HG02610 (cell line): Measurements from ENCODE around the gene MS4A8.
"Not testable (repeated sequence)": the region's sequence is repeated elsewhere in the genome, so short reads cannot be mapped to it uniquely, and the experiment has no call there.

ENCODE experiments used
- ATAC-seq: cut with Tn5 transposase; IDR thresholded peaks from one replicate; pipeline ENCODE4 v1.9.1; 2021; ENCODE audit warnings: mild to moderate bottlenecking, moderate library complexity; ENCODE audit not compliant: unreplicated experiment

MS4A8 gene

DNA sequence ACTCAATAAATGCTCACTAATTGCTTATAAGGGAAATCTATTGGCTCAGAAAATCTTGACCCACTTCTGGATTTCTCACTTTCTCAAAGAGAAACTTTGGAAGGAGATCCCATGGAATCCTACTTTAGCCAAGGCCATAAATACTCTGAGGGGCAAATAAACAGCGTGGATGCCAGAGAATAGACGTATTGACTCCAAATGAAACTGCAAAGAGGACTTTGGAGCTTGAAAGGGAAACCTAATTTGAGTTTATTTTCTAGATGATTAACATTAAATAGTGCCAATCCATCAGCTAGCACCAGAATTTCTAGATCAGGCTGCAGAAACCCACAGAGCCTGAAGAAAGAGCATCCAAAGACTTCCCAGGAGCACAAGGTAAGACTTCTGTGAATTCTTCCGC is 25.0 kb downstream of the MS4A8 start, which contains the start of gene MS4A18:
MS4A18 (plus strand) TSS at position 301 of the 400 bp plus-strand sequence.
- no peak for ATAC-seq

DNA sequence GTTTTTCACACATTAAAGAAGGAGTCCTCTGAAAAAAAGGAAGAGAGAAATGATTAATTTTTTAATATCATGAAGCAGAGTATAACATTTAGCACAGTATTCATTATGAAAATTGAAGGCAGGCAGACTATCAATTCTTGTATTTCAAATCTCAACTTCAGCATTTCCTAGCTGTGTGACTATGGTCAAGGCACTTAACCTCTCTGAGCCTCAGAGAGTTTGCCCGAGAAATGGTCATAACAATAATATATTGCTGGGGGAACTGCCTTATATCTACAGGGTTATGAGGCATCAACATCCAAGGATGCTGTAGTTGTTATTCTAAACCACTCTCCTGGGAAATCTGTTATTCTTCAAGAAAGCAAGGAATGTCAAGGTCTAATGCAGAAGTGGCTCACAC is 26.2 kb downstream of the MS4A8 start:
- ATAC-seq, result no peak

DNA sequence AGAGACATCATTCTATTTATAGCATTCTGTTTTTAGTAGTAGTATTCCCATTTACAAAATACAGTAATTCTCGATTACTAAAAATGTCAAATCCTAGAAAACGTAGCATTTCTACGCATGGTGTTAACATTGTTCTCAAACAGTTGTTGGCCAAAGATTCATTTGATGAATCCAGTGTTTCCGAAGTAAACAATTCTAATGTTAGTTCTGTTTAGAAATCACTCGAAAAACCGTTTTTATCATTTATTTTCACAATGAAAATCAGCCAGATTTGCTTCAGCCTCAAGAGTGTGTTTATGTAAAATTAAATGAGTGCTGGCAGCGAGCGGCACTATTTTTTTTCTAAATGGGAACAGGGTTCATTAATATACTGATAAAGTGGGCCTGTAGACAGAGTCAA is 32.2 kb downstream of the MS4A8 start:
- no peak for ATAC-seq

DNA sequence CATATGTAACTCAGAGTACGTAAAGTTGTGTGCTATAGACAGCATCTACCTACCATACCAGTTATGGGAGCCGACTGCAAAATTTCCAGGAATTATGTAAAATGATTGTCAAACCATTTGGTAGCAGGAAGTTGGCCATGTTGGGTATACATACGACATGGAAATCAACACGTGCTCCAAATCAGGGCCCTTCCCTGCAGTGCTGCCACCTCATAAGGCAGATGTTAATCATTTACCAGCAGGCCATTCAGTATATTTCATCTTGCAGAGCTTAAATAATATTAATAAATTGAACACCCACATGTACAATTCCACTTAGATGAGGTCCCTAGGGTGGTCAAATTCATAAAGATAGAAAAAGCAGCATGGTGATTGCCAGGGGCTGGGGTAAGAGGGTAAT is 34.9 kb downstream of the MS4A8 start:
- no peak for ATAC-seq

DNA sequence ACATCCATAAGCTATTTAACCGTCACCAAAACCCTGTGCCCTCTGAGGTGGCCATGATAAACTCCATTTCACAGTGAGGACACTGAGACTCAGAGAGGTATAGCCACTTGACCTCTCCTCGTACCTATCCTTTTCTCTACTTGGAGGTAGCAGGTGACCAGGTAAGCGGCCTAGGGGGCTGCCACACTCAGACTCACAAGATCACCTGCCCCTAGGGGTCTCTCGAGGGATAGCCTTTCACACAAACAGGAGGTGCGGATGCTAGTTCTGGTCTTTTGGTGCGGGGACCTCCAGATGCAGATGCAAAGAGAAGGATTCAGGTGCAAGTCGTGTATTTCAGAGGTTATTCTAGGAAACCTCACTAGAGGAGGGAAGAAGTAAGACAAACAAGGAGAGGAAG is 39.7 kb downstream of the MS4A8 start:
- no peak for ATAC-seq

DNA sequence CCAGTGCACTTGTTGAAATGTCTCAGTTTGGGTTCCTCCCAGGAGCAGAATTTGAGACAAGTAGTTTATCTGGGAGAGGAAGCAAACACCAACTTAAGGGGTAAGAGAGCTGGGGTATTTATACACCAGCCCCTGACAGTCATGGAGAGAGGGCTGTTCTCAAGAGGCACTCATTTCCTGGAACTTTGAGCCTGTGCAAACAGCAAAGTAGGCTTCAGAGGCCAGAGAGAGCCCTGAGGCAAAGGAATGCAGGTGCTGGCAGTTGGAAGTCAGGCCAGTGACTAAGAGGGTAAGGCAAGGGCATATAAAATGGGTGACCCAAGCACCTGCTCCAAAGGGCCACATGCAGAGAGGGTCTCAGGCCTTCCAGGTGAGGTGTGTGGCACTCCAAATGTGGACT is 41.2 kb downstream of the MS4A8 start:
- ATAC-seq, result no peak

DNA sequence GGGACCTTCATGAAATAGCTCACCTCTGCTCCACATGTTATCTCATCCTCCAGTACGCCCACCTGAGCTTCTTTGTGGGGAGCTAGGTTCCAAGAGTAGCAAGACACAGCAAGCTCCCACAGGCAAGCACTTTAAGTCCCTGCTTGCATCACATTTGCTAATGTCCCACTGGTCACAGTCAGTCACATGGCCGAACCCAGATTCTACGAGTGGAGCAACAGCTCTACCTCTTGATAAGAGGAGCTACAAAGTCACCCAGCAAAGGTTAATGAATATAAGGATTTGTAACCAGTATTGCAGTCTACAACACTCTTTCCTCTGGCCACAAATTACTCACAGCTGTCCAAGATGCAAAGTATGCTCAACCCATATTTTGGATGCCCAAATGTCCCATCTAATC is 42.0 kb downstream of the MS4A8 start:
- no peak for ATAC-seq

DNA sequence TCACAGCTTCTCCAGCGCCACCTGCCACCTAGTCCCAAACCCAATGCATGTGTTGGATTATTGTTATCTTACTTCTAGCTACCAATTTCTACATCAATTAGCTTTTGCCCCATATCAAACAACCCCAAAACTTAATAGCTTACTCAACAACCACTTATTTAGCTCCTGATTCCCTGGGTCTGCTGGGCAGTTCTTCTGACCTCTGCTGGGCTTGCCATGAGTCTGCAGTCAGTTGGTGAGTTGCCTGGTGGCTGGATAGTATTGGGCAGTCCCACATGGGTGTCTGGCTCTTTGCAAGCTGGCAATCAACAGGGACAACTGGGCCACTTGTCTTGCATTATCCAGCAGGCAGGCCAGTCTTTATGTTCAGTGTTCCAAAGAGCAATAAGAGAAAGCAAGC is 43.6 kb downstream of the MS4A8 start:
- ATAC-seq, result no peak

DNA sequence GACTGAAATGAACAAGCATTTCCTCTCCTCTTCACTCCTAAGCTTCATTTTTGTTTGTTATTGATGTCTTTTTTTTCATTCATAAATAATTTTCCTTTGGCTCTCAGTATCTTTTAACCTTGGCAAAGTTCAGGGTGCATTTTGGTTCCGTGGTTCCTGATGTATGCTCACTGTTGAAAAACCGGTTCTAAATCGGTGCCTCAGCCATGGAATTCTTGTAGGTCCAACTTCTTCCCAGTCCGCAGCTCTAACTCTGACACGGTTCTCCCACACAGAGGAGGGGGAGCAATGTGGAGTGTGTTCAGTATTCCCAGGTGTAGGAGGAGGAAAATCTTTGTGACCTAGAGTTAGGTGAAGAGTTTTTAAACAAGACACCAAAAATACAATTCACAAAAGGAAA is 44.7 kb downstream of the MS4A8 start:
- ATAC-seq, result no peak

DNA sequence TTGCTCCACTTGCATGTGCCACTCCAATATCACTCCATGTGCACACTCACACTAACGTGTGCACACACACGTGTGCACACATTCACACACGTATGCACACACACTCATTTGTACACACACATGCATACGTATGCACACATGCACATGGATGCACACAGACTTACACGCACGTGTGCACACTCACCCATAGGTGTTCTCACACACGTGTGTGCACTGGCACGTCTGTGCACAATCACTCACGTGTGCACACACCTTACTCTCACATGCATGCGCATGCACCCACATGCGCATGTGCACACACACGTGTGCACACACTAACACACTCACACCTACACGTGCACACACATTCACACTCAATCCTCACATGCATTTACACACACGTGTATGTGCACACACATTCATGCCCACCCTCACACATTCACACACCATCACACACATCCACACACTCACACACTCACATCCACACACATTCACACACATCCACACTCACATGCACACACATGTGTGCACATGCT is 48.0 kb downstream of the MS4A8 start:
- no peak for ATAC-seq

DNA sequence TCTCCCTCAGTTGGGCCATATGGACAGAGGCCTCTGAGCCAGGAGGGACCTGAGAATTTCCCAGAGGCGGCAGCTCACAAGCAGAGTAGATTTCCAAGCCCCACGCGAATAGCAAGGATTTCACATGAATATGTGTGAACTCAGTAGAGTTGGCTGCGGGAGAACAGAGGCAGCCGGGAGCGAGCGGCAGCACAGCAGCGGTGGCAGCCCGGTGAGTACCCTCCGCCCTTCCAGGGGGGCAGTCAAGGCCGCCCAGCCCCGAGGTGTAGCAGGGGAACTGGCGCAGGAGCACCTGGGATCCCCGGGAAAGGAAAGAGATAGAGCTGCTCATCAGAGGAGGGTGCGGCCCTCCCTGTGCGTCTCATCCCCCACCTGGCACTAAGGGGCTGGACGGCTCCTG is 48.8 kb downstream of the MS4A8 start:
- no peak for ATAC-seq

DNA sequence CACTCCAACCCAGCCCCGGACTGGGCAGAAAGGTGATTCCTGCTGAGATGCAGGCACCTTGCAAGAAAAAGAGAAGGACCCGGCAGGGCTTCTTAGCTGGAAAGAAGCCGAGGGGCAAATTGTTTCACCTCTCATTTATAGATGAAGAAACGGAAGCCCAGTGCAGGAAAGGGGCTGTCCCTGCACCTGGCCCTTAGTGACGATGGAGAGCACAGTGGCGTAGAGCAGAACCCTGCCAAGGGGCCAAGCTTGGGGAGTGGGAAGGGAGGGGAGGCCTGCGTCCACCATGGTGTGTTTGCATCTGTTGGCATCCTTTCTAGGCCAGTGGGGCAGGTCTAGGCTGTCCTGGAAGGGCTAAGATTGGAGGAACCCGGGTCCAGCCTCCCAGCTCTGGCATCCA is 49.4 kb downstream of the MS4A8 start:
- ATAC-seq, result no peak

DNA sequence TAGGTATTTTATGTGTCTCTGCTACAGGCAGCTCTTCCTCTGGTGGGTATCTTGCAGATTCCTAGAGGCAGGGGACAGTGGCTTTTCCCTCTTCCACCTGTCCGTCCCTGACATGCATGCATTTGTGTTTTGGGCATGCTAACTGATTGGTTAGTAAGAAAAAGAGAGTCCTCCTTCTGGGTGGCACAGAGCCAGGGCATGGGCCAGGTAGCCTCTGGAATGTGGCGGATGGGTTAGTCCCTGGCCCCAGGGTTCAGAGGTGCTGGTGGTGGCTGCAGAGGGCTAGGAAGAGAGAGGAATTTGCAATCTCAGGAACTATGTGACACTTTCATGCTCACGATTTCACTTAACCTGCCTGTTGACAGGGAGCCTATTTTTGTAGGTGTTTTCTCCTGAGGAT is 51.5 kb downstream of the MS4A8 start:
- ATAC-seq, result no peak

DNA sequence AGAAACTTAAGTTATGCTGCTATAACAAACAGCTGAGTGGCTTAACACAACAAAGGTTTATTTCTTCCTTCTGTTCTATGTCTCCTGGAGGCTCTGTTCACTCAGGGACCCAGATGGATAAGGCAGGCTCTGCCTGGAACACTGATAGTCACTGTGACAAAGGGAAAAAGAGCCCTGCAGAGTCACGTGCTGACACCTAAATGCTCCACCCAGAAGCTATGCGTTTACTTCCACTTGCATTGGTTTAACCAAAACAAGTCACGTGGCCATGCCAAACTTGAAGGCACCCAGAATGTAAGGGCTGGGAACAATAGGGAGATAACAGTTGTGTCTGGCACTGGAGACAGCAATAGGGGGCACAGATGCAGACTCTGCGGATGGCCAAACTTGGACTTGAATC is 53.9 kb downstream of the MS4A8 start:
- no peak for ATAC-seq

DNA sequence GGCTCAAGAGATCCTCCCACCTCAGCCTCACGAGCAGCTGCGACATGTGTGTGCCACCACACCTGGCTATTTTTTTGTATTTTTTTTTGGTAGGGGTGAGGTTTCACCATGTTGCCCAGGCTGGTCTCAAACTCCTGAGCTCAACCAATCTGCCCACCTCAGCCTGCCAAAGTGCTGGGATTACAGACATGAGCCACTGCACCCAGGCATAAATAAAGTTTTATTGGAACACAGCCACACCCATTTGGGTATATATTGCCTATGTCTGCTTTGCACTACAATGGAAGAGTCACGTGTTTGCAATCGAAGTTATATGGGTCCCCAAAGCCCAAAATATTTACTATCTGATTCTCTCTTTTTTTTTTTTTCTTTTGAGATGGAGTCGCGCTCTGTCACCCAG is 55.5 kb downstream of the MS4A8 start:
- no peak for ATAC-seq

DNA sequence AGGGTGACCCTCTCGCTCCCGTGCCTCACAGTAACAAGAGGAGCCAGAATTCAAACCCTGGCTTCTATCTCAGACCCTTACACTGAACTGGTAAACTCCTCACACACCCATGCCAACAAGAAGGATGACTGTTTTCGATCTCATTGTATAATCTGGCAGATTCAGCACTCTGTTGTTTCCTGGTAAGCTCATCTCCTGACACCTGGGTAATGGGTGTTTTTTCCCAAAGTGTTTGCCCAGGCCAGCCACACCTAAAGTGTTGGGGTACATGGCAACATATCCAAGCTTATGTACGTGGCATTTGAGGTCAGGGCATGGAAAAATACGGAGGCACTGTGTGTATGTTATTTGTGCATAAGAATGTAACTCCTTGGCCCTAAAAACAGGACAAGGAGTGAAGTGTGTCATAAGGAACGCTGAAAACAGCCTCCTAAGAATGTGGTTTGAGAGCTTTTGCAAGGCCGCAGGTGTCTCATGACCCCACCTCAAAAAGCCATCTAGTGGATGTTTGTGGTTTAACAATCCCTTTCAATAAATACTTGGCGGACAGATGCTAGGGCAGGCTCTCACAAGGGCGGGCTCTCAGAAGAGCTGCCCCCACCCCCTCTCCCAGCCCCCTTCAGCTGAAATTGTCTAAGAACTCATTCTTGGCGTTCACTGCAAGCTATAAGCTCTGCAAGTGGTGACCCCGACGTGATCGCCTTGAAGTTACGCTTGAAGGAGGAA is 57.1 kb downstream of the MS4A8 start, which contains the start of gene MS4A15:
MS4A15 (plus strand) TSS at position 561 of the 726 bp plus-strand sequence. CDS start 6,867 bp downstream, outside the sequence.
- ATAC-seq, result no peak

DNA sequence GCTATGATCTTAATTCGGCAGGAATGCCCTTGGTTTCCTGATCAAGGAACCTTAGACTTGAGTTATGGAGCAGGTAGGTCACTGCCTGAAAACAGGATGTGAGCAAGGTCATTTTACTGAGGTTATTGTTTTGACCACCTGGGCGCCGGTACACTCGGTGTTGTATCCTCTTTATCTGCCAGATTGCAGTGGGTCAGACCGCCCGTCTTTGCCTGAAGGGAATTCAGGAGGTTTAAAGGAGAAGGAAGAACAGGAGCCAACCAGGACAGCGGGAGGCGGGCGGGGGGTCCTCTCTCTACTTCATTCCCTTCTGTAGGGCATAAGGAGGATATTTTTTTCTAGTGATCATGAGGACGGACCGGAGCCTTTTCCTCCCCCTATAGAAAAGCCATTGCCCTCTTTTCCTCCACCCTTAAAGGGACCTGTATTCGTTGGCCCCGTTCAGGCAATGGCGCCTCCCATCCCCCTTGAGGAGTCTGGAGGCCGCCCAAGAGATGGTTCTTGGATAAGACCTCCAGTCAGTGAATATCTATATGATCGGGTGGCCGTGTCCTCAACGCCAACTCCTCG is 57.9 kb downstream of the MS4A8 start:
- no peak for ATAC-seq

DNA sequence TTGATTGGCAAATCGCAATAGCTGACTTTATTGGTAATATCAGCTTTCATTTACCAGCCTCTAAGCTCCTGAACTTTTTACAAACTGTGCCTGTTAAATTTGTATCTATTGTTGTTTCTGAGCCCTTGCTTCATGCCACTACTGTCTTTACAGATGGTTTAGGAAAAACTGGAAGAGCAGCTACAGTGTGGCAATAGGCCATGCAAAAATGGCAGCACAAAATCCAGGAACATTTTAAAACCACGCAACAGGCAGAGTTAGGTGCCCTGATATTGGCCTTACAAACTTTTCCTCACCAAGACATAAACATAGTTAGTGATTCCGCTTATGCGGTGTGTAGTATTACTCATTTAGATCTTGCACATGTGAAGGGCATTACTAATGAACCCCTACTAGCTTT is 59.3 kb downstream of the MS4A8 start:
- ATAC-seq, result not testable (repeated sequence)

DNA sequence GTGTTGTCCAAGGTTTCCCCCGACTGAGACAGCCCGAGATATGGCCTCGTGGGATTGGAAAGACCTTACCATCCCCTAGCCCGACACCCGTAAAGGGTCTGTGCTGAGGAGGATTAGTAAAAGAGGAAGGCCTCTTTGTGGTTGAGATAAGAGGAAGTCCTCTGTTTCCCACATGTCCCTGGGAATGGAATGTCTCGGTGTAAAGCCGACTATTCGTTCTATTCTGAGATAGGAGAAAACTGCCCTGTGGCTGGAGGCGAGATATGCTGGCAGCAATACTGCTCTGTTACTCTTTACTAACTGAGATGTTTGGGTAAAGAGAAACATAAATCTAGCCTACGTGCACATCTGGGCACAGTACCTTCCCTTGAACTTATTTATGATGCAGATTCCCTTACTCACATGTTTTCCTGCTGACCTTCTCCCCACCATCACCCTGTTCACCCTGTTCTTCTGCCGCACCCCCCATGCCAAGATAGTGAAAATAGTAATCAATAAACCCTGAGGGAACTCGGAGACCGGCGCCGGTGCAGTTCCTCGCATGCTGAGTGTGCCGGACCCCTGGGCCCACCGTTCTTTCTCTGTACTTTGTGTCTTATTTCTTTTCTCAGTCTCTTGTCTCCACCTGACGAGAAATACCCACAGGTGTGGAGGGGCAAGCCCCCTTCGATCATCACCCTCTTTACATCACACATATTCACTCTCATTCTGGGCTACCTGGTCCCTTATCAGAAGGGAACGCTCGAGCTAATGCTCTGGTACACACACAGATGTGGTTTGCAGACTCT is 60.2 kb downstream of the MS4A8 start:
- not testable (repeated sequence) for ATAC-seq

DNA sequence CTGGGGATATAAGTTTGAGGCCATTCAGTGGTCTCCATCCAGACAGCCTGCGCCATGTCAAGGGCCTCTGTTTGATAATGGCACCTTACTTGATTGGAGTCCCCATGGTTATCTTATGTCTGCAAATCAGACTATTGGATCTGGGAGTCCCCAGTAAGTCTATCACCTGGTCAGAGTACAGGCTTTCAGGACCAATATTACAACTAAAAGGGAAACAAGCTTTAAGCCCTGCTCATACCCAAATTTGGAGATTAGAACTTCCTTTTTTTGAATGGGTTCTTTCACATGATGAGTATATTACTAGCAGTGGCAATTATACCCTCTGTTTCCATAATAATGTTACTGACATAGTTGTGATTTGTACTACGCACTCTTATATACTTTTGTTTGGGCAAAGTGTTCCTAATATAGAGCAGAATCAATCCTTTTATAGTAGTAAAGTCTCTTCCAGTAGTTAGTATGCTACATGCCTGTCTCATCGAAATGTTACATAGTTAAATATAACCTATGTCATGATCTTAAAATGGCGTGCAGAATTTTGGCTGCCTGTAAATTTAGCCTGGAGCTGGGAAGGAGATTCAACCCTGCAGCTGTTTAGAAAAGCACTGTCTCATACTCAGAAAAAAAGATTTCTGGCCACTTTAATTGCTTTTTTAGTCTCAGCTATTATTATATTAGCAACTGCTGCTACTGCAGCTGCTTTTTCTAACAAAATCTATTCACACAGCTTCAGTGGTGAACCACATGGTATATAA is 62.2 kb downstream of the MS4A8 start:
- ATAC-seq, result peak; percentile 23
